Measurements from ENCODE around the gene TOMM40.

- TF ChIP-seq POLR2A (IDR thresholded peaks at IDR 0.05; ENCODE audit: low read length) (no peak), GATA1 (IDR thresholded peaks at IDR 0.05; ENCODE audit: low read depth, low read length) (no peak)
Observed at GRCh38 chr19:44866664-44867063, 24.4 kb upstream of the TOMM40 start.

Data from erythroblast (primary cell).